GM12872 (cell line): ENCODE measurements around the gene HID1.

Experiments
- CTCF ChIP-seq: IDR thresholded peaks from 3 replicates; pipeline ENCODE4 v1.5.1; 2011; ENCODE audit warnings: low read depth, mild to moderate bottlenecking, low read length, moderate library complexity; ENCODE audit not compliant: insufficient read depth

HID1 gene

DNA sequence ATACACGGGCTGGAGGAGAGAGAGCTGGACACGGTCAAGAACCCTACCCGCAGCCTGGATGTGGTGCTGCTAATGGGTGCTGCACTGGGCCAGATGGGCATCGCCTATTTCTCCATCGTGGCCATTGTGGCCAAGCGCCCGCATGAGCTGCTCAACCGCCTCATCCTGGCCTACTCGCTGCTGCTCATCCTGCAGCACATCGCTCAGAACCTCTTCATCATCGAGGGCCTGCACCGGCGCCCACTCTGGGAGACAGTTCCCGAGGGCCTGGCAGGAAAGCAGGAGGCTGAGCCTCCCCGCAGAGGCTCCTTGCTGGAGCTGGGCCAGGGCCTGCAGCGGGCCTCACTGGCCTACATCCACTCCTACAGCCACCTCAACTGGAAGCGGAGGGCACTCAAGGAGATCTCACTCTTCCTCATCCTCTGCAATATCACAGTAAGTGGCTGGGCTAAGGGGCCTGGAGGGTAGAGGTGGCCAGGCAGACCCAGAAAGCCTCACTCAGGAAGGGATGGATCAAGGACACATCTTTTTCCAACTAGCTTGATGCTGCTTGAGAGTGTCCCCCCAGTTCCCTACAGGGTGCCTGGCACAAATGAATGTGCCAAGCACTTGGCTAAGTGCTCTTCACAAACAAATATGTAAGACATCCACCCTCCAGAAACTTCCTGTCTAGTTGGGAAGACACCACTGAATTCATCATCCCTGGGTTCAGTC, 25.4 kb downstream of the HID1 start:
- no peak for TF ChIP-seq CTCF

GRCh38 chr17:74946641-74947040, 25.9 kb downstream of the HID1 start:
- no peak for TF ChIP-seq CTCF

DNA sequence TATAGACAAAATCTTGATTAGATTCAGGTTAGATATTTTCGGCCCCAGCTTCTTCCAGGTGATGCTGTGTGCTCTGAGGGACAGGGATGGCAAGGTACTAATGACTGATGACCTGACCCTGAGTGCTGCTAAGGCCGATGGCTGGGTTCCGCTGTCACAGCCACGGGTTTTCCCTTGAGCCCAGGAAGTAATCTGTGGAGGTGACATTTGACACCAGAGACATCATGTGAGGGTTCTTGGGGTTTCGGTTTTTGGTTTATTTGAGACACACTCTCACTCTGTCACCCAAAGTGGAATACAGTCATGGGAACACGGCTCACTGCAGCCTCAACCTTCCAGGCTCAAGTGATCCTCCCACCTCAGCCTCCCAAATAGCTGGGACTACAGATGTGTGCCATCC, 27.0 kb downstream of the HID1 start:
- no peak for TF ChIP-seq CTCF

GRCh38 chr17:74943808-74944522, 28.6 kb downstream of the HID1 start:
- no peak for TF ChIP-seq CTCF

- TF ChIP-seq CTCF = no peak
These were observed 31.3 kb downstream of the HID1 start for GRCh38 chr17:74941128-74941725.

GRCh38 chr17:74939534-74939933, 33.0 kb downstream of the HID1 start:
- no peak for TF ChIP-seq CTCF

DNA sequence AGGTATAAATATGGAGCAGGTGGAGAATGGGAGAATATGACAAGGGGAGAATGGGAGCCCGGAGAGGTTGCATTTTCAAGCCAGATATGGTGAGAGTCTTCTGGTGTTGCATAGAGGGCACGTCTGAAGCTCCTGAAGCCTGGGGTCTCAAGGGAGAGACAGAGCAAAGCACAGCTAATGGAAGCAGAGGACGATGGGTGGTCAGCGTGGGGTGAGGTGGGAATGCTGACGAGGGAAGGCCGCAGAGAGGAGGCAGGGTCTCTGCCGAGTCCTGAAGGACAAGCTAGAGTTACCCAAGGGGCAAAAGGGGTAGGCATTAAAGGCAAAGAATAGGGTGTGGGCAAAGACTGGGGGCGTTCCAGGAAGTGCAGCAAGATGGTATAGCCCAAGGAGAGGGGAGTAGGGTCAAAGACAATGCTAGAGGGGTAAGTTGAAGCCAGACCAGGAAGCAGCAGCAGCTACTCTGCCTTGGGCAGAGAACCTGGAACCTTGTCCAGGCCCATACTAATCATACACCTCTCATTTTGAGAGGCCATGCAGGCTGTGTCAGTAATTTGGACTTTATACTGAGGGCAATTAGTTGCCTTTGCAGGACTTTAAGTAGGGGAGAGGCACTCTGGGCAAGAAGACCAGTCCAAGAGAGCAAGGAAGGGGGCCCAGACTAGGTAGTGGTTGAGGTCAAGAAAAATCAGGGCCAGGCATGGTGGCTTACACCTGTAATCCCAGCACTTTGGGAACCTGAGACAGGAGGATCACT, 34.2 kb downstream of the HID1 start:
- no peak for TF ChIP-seq CTCF
